H4 (cell line): ENCODE measurements around the gene GOLT1A. TPM values are rescaled to one million over a fixed set of nuclear protein-coding genes. Genes with fewer than 3 reads are reported as not detected.
"Not testable (repeated sequence)": the region's sequence is repeated elsewhere in the genome, so short reads cannot be mapped to it uniquely, and the experiment has no call there.

ENCODE experiments used
- DNase-seq: peaks from one replicate; pipeline ENCODE4 v3.0.0-alpha.2; 2015; ENCODE audit warnings: low spot score
- total RNA-seq: library from RNA; depleted of rRNA; stranded (reverse); fragments of >200 nt; shearing (Covaris generic); gene quantifications from 2 replicates; pipeline ENCODE4 v1.2.3, GENCODE V29; 2014

GOLT1A gene
- total RNA-seq, 1 experiment from 2014 or later, result not detected

- no peak for DNase-seq
These were observed 36.1 kb upstream of the GOLT1A start for GRCh38 chr1:204249736-204250427.

DNA sequence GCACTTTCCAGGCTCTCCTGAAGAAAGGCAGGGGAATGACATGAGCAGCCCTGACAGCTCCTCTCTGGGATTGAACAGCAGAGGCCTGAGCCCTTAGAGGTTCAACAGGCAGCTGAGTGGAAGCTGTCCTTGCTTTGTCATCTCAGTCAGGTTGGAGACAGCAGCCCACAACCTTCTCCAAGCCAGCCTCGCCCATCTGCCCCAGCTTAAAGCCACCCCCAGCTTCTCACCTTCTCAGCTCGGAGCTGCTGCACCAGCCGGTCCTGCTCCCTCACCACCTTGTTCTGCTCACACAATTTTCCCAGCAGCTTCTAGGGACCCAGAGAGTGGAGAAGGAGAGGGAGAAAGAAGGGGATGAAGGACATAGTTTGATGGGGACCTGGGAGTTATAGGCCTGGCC is 35.2 kb upstream of the GOLT1A start:
- no peak for DNase-seq

DNA sequence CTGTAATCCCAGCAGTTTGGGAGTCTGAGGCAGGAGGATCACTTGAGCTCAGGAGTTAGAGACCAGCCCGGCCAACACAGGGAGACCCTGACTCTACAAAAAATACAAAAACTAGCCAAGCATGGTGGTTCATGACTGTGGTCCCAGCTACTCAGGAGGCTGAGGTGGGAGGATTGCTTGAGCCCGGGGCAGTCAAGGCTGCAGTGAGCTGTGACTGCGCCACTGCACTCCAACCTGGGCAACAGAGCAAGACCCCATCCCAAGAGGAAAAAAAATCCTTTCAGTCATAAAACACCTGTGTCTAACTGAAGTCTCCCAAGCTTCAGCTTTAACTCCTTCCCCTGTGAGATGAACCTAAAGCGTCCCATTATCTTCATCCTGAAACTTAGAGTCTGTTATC is 33.1 kb upstream of the GOLT1A start:
- no peak for DNase-seq

DNA sequence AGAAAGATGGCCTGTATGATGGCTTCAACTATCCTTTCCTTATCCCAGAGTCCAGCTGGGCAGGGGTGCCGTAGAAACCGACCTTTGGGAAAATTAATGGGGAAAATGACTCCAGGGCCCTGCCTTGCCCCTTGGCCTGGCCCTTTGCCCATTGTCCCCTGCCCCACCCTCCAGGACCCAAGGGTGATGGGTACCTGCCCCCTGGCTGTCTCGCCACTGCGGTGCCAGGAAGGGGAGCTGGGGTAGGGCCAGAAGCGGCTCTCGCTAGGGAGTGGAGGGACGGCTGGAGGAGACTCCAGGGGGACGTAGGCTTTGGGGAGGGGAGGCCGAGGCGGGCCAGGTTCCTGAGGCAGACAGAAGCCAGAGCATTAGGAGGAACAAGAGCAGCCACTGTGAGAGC is 29.1 kb upstream of the GOLT1A start:
- DNase-seq, result no peak

DNA sequence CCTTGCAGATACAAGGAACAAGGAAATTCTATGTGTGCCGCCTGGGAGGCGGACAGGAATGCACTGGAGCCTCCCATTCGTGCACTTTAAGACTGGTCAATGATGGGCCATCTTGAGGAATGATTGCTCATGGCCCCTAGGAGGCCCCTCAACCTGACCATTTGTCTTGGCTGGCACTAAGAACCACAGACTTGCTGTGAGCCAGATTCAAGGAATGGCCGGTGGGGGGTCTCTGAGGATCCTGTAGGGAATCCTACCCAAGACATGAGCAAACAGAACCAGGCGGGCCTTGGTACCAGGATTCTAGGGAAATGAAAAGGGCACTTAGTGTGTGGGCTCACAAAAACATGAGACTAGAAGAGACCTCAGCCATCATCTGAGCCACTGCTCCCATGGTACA is 28.1 kb upstream of the GOLT1A start:
- no peak for DNase-seq

GRCh38 chr1:204241050-204241449 is 27.3 kb upstream of the GOLT1A start:
- no peak for DNase-seq

DNA sequence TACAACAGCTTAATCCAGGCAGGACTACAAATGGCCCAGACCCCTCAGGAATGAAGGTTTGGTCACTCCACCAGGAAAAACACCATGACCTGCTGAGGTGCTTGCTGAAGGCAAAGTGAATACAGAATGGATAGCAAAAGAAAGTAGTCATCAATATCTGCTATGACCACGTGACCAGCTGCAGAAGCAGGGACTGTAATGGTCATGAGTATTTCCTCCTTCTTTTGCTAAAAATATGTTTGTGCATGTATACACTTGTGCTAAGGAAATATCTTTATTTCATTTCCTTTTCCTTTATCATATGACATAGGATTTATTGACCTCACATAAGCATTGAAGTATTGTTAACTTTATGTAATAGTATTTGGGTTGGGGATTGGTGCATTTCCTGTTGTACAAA is 26.4 kb upstream of the GOLT1A start:
- no peak for DNase-seq

DNA sequence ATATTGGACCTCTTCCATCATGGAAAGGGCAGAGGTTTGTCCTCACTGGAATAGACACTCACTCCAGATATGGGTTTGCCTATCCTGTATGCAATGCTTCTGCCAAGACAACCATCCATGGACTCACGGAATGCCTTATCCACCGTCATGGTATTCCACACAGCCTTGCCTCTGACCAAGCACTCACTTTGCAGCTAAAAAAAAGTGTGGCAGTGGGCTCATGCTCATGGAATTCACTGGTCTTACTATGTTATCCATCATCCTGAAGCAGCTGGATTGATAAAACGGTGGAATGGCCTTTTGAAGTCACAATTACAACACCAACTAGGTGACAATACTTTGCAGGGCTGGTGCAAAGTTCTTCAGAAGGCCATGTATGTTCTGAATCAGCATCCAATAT is 25.6 kb upstream of the GOLT1A start:
- not testable (repeated sequence) for DNase-seq

- DNase-seq, result not testable (repeated sequence)
These were observed 24.7 kb upstream of the GOLT1A start for GRCh38 chr1:204238520-204238919.

DNA sequence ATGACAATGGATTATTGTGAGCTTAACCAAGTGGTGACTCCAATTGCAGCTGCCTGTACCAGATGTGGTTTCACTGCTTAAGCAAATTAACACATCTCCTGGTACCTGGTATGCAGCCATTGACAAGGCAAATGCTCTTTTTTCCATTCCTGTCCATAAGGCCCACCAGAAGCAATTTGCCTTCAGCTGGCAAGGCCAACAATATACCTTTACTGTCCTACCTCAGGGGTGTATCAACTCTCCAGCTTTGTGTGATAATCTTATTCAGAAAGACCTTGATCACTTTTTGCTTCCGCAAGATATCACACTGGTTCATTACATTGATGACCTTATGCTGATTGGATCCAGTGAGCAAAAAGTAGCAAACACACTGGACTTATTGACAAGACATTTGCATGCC is 23.7 kb upstream of the GOLT1A start:
- not testable (repeated sequence) for DNase-seq

DNA sequence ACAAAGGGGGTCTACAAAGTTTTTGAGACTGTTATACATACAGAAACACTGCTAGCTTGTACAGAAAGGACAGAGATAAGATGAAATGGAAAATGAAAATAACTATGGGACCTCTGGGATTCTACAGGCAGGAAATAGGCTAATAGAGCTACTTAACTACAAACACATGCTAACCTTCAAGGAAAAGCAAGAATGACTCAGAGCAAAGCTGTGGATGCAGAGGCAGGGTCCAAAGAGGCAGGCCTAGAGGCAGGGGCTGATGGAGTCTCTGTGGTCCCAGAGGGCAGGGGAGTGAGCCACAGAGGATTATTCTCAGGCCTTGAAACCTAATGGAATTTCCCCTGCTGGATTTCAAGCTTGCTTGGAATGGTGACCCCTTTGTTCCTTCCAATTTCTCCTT is 18.7 kb upstream of the GOLT1A start:
- no peak for DNase-seq

- DNase-seq, result no peak
These were observed 16.4 kb upstream of the GOLT1A start for GRCh38 chr1:204230211-204230610.

DNA sequence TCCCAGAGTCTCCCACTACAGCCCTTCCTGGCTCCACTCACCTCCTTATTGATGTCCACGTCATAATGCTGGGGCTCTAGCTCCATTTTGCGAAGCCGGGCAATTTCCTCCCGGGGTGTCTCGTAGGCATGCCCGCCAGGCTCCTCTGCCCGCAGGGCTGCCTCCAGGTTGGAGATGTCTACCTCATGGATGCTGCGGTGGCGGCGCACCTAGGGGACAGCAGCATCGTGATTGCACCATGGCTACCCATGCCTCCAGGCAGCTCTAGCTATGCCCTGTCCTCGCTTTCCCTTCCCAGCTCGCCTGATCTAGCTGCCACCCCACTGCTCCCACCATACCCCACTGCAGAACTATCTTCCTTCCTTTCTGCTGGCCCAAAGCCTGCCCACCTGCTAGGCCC is 15.1 kb upstream of the GOLT1A start:
- no peak for DNase-seq

DNA sequence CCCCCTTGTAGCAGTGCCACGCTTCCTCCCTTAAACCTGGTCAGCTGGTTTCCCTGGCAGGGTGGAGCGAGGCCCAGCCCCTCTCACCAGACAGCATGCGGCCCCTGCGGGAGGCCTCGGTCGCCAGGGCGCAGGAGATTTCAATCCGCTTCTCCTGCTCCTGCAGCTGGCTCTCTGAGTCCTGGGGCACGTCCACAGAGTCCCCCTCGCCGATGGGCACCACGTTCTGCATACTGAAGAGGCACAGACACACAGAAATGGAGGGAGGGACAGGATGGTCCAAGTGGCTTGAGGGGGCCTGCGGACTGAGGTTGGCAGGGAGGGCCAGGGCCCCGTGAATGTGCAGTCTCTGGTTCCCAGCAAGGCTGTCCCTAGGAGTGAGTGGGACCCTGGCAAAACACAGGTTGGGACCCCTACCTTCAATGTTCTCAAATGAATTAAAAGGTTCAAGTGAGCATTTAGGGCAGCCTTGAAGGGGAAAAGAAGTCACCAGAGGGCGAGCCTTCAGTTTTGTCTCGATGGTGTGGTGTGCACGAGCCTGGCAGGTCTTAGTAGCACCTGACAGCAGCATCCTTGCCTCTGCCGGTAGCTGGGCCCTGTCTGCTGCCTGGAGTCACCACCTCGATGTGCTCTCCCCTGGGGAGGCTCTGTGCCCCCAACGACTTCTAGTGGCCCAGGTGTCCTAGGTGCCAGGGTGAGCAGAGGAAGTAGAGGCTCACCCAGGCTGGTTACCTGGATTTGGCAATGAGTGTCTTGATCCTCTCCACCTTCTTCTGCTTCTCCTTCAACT is 14.4 kb upstream of the GOLT1A start:
- no peak for DNase-seq

DNA sequence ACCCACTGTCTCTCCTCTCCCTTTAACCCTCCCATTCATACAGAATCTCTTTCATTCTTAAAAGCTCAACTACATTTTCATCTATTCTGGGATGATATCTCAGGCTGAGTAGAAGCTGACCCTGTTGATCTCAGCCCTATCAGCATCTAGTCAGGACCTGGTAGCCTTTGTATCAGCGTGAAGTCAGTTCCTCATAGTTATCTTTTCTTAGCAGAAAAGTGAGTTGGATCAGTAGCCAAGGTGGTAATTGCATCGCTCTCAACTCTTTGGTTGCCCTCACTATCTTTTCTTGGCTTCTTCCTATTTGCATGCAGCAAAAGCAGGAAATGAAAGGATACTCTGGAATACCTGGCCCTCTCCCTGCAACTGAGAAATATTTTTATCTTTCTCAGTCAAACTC is 13.6 kb upstream of the GOLT1A start:
- no peak for DNase-seq

- DNase-seq, result peak; percentile 77
These were observed 12.3 kb upstream of the GOLT1A start for GRCh38 chr1:204225841-204226735.

GRCh38 chr1:204224655-204225054 is 10.9 kb upstream of the GOLT1A start:
- DNase-seq, result no peak

DNA sequence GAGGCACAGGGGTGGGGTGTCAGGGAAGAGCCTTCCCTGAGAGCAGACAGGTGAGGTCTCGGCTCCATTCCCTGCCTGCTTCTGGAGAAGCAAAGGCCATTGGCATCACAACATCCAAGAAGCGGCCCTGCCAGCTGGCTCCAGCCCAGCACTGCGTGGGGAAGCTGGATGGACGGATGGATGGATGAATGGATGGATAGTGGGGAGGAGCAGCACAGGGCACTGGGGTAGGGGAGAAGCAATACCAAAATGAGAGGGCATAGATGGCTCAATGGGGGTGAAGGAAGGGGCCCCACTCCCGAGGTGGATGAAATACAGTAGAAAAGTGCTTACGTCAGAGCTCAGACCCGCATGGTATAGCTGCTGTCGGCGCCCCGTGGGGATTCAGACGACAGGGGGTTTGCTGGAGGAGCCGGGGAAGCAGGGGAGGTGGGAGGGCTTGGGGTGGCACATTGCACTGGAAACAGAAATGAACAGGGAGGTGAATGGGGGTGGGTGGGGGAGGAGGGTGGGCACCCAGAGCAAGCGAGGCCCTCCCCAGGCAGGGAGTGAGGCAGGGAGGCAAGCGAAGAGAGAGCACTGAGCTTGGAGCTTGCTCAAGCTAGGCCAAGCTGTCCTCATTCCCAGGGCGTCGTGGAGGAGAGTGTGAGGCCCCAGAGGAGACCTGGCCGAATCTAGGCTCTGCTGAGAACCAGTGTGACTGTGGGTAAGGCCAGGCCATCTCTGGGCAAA is 9.5 kb upstream of the GOLT1A start:
- no peak for DNase-seq

DNA sequence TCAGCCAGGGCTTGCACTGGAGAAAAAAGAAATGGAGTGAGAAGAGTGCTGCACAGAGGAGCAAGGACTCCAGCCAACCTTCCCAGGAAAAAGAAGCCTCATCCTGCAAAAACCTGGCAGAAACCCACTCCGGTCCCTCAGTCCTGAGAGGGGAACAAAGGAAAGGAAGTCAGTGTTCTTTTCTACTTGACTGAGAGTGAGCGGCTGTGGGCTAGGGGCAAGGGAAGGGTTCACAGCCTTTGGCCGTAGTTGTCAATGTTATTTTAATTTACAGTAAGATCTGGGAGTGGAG is 8.9 kb upstream of the GOLT1A start:
- no peak for DNase-seq

DNA sequence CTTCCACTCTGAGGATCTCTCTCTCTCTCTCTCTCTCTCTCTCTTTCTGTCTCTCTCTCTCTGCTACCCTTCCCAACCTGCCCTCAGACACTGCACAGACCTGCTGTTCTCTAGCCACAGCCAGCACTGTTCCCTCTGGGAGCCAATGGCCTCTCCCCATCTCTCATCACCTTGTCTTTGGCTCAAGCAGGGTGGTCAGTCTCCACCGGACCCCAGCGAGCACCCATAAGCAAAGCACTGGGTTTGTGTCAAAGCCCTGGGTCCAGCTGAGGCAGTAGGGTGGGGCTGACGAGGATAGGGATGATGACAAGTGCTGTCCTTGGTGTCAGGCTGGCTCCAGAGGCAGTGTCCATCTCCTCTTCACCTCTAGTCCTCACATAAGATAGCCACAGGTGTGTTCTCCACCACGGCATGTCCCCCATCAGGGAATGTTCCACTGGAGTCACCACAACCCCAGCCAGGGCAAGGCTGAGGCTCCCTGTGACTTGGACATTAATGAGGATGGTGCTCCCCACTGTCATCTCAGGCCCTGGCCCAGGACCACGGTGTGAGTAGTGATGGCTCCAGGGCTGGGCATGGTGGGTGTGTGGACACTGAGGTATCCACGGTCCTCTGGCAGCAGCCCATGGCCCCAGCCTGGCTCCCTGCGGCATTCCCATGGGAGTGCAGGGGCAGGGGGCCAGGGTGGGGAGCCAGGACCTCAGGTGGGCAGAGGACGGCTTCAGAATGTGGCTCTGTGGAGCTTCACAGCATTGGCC is 8.4 kb upstream of the GOLT1A start:
- DNase-seq, result no peak

GRCh38 chr1:204221271-204221670 is 7.5 kb upstream of the GOLT1A start:
- DNase-seq, result no peak
